GM12875 (cell line): ENCODE measurements around the gene KANSL1L.

Source experiments
- H3K4me3 ChIP-seq: one replicate; pipeline ENCODE4 v1.5.1; 2011; ENCODE audit warnings: low read depth, low read length, control low read depth
- TF ChIP-seq, protein P1 (sequence below): IDR thresholded peaks from 2 replicates; pipeline ENCODE4 v1.5.1; 2011; ENCODE audit warnings: low read depth, mild to moderate bottlenecking, control low read depth, inconsistent platforms, low read length, moderate library complexity, borderline replicate concordance; ENCODE audit not compliant: insufficient read depth

The KANSL1L gene

DNA sequence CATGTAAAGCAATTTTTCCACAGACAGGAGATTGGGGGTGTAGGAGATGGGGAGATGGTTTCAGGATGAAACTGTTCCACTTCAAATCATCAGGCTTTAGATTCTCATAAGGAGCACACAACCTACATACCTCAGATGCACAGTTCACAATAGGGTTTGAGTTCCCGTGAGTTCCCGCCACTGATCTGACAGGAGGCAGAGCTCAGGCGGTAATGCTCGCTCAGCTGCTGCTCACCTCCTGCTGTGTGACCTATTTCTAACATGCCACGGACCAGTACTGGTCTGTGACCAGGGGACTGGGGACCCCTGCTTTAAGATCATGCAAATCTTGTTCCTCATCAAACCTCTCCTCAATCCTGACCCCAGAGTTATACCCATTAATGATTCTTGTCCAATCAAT lies 98.7 kb downstream of the KANSL1L start:
- H3K4me3 ChIP-seq, result no peak overlapping the region
- TF ChIP-seq, protein P1, sequence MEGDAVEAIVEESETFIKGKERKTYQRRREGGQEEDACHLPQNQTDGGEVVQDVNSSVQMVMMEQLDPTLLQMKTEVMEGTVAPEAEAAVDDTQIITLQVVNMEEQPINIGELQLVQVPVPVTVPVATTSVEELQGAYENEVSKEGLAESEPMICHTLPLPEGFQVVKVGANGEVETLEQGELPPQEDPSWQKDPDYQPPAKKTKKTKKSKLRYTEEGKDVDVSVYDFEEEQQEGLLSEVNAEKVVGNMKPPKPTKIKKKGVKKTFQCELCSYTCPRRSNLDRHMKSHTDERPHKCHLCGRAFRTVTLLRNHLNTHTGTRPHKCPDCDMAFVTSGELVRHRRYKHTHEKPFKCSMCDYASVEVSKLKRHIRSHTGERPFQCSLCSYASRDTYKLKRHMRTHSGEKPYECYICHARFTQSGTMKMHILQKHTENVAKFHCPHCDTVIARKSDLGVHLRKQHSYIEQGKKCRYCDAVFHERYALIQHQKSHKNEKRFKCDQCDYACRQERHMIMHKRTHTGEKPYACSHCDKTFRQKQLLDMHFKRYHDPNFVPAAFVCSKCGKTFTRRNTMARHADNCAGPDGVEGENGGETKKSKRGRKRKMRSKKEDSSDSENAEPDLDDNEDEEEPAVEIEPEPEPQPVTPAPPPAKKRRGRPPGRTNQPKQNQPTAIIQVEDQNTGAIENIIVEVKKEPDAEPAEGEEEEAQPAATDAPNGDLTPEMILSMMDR, result no peak

DNA sequence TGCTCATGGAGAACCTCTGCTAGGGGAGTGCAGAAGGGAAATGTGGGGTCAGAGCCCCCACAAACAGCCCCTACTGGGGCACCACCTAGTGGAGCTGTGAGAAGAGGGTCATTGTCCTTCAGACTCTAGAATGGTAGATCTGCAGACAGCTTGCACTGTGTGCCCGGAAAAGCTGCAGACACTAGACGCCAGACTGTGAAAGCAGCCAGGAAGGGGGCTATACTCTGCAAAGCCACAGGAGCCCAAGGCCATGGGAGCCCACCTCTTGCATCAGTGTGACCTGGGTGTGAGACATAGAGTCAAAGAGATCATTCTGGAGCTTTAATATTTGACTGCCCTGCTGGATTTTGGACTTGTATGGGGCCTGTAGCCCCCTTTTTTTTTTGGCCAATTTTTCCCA lies 107.9 kb downstream of the KANSL1L start:
- H3K4me3 ChIP-seq, result no peak overlapping the region
- TF ChIP-seq, protein P1, result no peak

DNA sequence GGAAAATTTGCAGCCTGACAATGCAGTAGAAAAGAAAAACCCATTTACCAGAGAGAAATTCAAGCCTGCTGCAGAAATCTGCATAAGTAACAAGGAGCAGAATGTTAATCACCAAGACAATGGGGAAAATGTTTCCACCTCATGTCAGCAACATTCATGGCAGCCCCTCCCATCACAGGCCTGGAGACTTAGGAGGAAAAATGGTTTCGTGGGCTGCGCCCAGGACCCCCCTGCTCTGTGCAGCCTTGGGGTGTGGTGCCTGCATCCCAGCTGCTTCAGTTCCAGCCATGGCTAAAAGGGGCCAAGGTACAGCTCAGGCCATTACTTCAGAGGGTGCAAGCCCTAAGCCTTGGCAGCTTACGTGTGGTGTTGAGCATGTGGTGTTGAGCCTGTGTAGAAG lies 115.4 kb downstream of the KANSL1L start:
- no peak overlapping the region for H3K4me3 ChIP-seq
- TF ChIP-seq, protein P1, result no peak

DNA sequence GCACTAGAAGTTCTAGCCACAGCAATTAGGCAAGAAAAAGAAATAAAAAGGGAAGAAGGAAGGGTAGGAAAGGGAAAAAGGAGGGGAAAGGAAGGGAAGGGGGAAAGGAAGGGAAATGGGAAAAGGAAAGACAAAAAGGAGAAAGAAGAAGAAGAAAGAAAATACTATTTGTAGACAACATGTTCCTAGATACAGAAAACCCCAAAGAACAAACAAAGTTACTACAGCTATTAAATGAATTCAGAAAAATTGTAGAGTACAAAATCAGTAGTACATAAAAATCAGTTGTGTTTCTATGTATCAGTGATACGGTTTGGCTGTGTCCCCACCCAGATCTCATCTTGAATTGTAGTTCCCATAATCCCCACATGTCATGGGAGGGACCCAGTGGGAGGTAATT lies 116.5 kb downstream of the KANSL1L start:
- TF ChIP-seq, protein P1, result no peak
- H3K4me3 ChIP-seq, result no peak overlapping the region

DNA sequence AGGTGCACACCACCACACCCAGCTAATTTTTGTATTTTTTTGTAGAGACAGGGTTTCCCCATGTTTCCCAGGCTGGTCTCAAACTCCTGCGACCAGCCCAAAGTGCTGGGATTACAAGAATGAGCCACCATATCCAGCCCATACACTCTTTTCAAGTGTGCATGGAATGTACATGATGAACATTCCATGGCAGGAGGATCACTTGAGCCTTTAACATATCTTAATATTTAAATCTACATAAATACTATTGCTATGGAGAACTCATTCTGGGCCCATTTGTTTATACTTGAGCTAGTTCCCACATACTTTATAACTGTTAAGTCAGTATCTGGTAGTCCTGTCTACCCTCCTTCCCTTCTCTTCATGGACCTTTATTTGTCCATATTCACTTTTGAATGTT lies 120.3 kb downstream of the KANSL1L start:
- TF ChIP-seq, protein P1, result no peak
- H3K4me3 ChIP-seq, result no peak overlapping the region

DNA sequence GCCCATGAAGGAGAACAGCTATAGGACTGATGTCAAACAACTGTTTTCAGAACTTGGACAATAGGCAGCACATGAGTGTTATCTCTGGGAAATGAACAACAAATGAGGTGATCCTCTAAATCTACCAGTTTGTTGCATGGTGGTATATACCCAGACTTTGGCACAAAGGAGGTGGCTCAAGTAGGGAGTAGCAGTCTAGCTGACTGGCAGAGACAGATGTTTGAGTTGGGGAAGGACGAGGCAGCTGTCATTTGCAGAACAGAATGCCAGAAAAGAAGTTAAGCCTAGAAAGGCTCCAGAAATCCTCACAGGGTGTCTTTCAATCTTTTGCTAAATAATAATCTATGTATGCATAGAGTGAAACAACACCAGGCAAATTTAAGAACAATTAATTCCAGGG lies 121.4 kb downstream of the KANSL1L start:
- H3K4me3 ChIP-seq, result no peak overlapping the region
- TF ChIP-seq, protein P1, result no peak

DNA sequence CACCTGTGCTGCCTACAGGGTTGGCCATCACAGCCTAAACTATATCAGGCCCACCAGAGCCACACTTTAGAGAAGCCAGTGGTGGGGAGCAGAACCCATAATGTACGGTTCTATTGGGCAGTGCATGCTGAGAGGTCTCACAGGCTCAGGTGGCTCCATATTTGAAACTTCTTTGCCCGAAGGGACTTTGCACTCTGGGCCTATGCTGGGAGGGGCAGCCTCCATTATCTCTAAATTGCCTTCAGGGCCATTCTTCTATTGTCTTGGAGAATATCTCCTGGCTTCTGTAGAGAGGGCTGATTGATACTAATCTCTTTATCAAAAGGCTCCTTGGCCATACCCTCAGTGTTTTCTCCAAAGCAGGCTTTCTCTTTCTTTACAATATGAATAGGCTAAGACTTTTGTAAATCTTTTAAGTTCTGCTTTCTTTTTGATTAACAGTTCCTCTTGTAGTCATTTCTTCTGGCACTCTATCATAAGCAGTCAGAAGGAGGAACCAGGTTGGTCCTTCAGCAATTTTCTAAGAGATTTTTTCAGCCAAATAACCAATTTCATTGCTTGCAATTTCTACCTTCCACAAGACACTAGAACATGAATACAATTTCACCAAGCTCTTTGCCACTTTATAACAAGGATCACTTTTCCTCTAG lies 124.2 kb downstream of the KANSL1L start:
- TF ChIP-seq, protein P1, result no peak
- no peak overlapping the region for H3K4me3 ChIP-seq
